Trophoblast cell (in vitro differentiated cells and primary cell): ENCODE measurements around the gene CD177.
"Not testable (repeated sequence)": the region's sequence is repeated elsewhere in the genome, so short reads cannot be mapped to it uniquely, and the experiment has no call there.

Experiments
- DNase-seq, 2 donors: peaks; one replicate each; pipeline ENCODE4 v3.0.0-alpha.2; 2016
- H2AFZ ChIP-seq: 2 replicates; pipeline ENCODE4 v1.6.1; 2013; ENCODE audit warnings: low read length, moderate library complexity, mild to moderate bottlenecking; ENCODE audit not compliant: insufficient read depth, poor library complexity
- H2AK5ac ChIP-seq: 2 replicates; pipeline ENCODE4 v1.6.1; 2013; ENCODE audit warnings: mild to moderate bottlenecking, low read length
- H2BK120ac ChIP-seq: 2 replicates; pipeline ENCODE4 v1.6.1; 2013; ENCODE audit warnings: low read length, mild to moderate bottlenecking, moderate library complexity; ENCODE audit not compliant: insufficient read depth, poor library complexity
- H2BK12ac ChIP-seq: 2 replicates; pipeline ENCODE4 v1.6.1; 2013; ENCODE audit warnings: mild to moderate bottlenecking, low read length, moderate library complexity
- H2BK5ac ChIP-seq: 2 replicates; pipeline ENCODE4 v1.6.1; 2013; ENCODE audit warnings: low read length, low read depth, moderate library complexity, mild to moderate bottlenecking; ENCODE audit not compliant: poor library complexity
- H3K14ac ChIP-seq: 2 replicates; pipeline ENCODE4 v1.6.1; 2013; ENCODE audit warnings: mild to moderate bottlenecking, low read length
- H3K18ac ChIP-seq: 2 replicates; pipeline ENCODE4 v1.6.1; 2013; ENCODE audit warnings: mild to moderate bottlenecking, low read length
- H3K23ac ChIP-seq: 2 replicates; pipeline ENCODE4 v1.6.1; 2013; ENCODE audit warnings: low read length
- H3K27ac ChIP-seq: 2 replicates; pipeline ENCODE4 v1.5.1; 2013; ENCODE audit warnings: low read depth, mild to moderate bottlenecking, inconsistent platforms, low read length, moderate library complexity
- H3K27me3 ChIP-seq: 2 replicates; pipeline ENCODE4 v1.6.1; 2013; ENCODE audit warnings: inconsistent platforms, mild to moderate bottlenecking, low read length, moderate library complexity; ENCODE audit not compliant: insufficient read depth
- H3K36me3 ChIP-seq, 2 experiments: 1 replicate in 1 of 2; 2 replicates in 1 of 2; pipeline ENCODE4 v1.6.1; 2013; ENCODE audit warnings: low read length in 2 of 2, mild to moderate bottlenecking in 2 of 2, moderate library complexity in 1 of 2; ENCODE audit not compliant: insufficient read depth in 2 of 2, control insufficient read depth in 1 of 2
- H3K4ac ChIP-seq: 2 replicates; pipeline ENCODE4 v1.6.1; 2013; ENCODE audit warnings: low read depth, mild to moderate bottlenecking, low read length, moderate library complexity
- H3K4me1 ChIP-seq, 2 experiments: 1 replicate in 1 of 2; 2 replicates in 1 of 2; pipeline ENCODE4 v1.6.1; 2013; ENCODE audit warnings: low read length in 2 of 2, mild to moderate bottlenecking in 2 of 2, moderate library complexity in 1 of 2; ENCODE audit not compliant: insufficient read depth in 2 of 2, control insufficient read depth in 1 of 2
- H3K4me2 ChIP-seq: 2 replicates; pipeline ENCODE4 v1.6.1; 2013; ENCODE audit warnings: inconsistent platforms, mild to moderate bottlenecking, low read length, moderate library complexity
- H3K4me3 ChIP-seq: 2 replicates; pipeline ENCODE4 v1.5.1; 2013; ENCODE audit warnings: mild to moderate bottlenecking, low read depth, low read length, inconsistent platforms
- H3K79me1 ChIP-seq: one replicate; pipeline ENCODE4 v1.6.1; 2013; ENCODE audit warnings: low read length
- H3K79me2 ChIP-seq: 2 replicates; pipeline ENCODE4 v1.6.1; 2013; ENCODE audit warnings: low read length, mild to moderate bottlenecking; ENCODE audit not compliant: control insufficient read depth, insufficient read depth, poor library complexity
- H3K9ac ChIP-seq: 2 replicates; pipeline ENCODE4 v1.6.1; 2013; ENCODE audit warnings: mild to moderate bottlenecking, low read length
- H3K9me3 ChIP-seq: 2 replicates; pipeline ENCODE4 v1.6.1; 2013; ENCODE audit warnings: low read depth, mild to moderate bottlenecking, control low read depth, inconsistent platforms, low read length; ENCODE audit not compliant: insufficient read depth
- H4K12ac ChIP-seq: 2 replicates; pipeline ENCODE4 v1.6.1; 2013; ENCODE audit warnings: low read depth, mild to moderate bottlenecking, low read length, moderate library complexity
- H4K8ac ChIP-seq: 2 replicates; pipeline ENCODE4 v1.6.1; 2013; ENCODE audit warnings: low read depth, mild to moderate bottlenecking, low read length, moderate library complexity
- H4K91ac ChIP-seq: one replicate; pipeline ENCODE4 v1.6.1; 2013; ENCODE audit warnings: low read depth, mild to moderate bottlenecking, low read length, moderate library complexity
- WGBS: extraction: QIAGEN DNeasy Blood & Tissue Kit; methylation state at CpG from one replicate; pipeline ENCODE4 v1.1.7; 2013; ENCODE audit warnings: missing lambda C conversion rate; ENCODE audit not compliant: insufficient read length, insufficient coverage; ENCODE audit errors: extremely low coverage; 5-methylcytosine and 5-hydroxymethylcytosine counted together

Gene CD177

DNA sequence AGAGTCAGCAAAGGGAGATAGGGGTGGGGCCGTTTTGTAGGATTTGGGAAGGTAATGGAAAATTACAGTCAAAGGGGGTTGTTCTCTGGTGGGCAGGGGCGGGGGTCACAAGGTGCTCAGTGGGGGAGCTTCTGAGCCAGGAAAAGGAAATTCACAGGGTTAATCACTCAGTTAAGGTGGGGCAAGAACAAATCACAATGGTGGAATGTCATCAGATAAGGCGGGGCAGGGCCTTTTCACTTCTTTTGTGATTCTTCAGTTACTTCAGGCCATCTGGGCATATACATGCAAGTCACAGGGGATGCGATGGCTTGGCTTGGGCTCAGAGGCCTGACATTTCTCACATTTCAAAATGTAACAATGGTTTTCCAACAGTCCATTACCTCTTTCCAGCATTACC lies 24.4 kb upstream of the CD177 start:
- H3K9me3 ChIP-seq, result peaks cover 17% of the 10 kb centered on the region
- not testable (repeated sequence) for H3K4me1 ChIP-seq, DNase-seq, H3K4me2 ChIP-seq, H2AK5ac ChIP-seq, H3K4me3 ChIP-seq, H2AFZ ChIP-seq, H2BK120ac ChIP-seq, H4K8ac ChIP-seq, H3K23ac ChIP-seq, H3K79me2 ChIP-seq, H2BK12ac ChIP-seq, H4K91ac ChIP-seq, H2BK5ac ChIP-seq, H3K4ac ChIP-seq, H4K12ac ChIP-seq, H3K9ac ChIP-seq, H3K14ac ChIP-seq, H3K27me3 ChIP-seq, H3K18ac ChIP-seq, H3K36me3 ChIP-seq, H3K27ac ChIP-seq, H3K79me1 ChIP-seq
- WGBS, result no CpG with 5 or more reads among the region's 4 CpGs

DNA sequence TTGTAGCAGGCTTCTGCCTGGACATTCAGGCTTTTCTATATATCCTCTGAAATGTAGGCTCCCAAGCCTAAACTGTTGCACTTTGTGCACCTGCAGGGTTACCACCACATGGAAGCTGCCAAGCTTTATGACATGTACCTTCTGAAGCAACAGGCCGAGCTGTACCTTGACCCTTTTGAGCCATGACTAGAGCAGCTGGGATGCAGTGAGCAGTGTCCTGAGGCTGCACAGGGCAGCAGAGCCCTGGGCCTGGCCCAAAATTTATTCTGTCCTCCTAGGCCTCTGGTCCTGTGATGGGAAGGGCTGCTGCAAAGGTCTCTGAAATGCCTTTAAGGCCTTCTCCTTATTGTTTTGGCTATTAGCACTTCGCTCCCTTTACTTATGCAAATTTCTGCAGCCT lies 23.5 kb upstream of the CD177 start:
- H3K4ac ChIP-seq, result no peak overlapping the region
- no peak overlapping the region for H3K9ac ChIP-seq
- H3K4me3 ChIP-seq, result no peak overlapping the region
- H3K27me3 ChIP-seq, result no peaks in the 10 kb centered on the region
- H3K4me2 ChIP-seq, result no peak overlapping the region
- no peak overlapping the region for H2BK5ac ChIP-seq
- no peaks in the 10 kb centered on the region for H3K79me2 ChIP-seq
- H2AK5ac ChIP-seq, result no peak overlapping the region
- no peak overlapping the region for H3K23ac ChIP-seq
- H2BK120ac ChIP-seq, result no peak overlapping the region
- no peak overlapping the region for H4K12ac ChIP-seq
- DNase-seq, result no peak
- no peak overlapping the region for H2BK12ac ChIP-seq
- H3K79me1 ChIP-seq, result no peaks in the 10 kb centered on the region
- H4K91ac ChIP-seq, result no peak overlapping the region
- no peaks in the 10 kb centered on the region for H3K36me3 ChIP-seq
- WGBS, result no CpG with 5 or more reads among the region's 2 CpGs
- H2AFZ ChIP-seq, result no peak overlapping the region
- H3K14ac ChIP-seq, result no peak overlapping the region
- peaks cover 17% of the 10 kb centered on the region for H3K9me3 ChIP-seq
- no peak overlapping the region for H4K8ac ChIP-seq
- H3K4me1 ChIP-seq, result no peaks in the 10 kb centered on the region
- no peak overlapping the region for H3K27ac ChIP-seq
- H3K18ac ChIP-seq, result no peak overlapping the region

DNA sequence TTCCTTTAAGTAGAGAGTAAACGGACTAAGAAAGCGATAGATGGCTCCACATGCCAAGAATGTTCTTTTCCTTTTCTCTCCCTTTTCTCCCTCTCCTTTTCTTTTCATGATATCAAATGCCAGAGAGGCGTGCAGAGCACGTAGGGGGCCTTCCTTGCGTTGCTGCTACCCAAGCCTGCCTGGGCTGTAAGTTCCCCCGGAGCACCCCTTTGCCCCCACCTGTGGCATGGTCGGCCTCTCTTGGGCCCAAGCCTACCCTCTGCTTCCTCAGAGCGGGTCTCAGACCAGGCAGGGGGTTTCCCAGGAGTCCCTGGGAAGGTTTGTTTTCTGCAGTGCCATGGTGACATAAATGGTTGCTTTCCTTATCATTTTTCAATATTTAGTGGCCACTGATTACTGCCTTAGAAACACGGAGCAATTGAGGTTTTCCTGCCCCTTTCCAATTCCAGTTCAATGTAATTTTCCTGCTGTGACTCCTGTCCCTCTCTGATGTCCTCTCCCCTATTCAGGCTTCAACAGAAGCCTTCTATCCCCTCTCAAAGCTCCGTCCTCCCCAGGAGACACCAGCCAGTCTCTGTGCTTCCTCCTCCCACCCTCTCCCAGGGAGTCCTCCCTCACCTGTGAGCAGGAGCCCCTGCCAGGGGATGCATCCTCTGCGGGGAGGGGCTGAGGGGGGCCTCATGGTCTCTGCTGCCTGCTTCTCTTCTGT lies 22.6 kb upstream of the CD177 start:
- no peak overlapping the region for H3K18ac ChIP-seq
- no peak overlapping the region for H2AFZ ChIP-seq
- DNase-seq, result no peak
- H3K79me2 ChIP-seq, result no peaks in the 10 kb centered on the region
- no peak overlapping the region for H2BK120ac ChIP-seq
- no peak overlapping the region for H2AK5ac ChIP-seq
- no peak overlapping the region for H4K8ac ChIP-seq
- H4K91ac ChIP-seq, result no peak overlapping the region
- H3K9me3 ChIP-seq, result peaks cover 17% of the 10 kb centered on the region
- H2BK12ac ChIP-seq, result no peak overlapping the region
- H3K4me3 ChIP-seq, result no peak overlapping the region
- H2BK5ac ChIP-seq, result no peak overlapping the region
- no peak overlapping the region for H3K27ac ChIP-seq
- no peak overlapping the region for H3K14ac ChIP-seq
- no peaks in the 10 kb centered on the region for H3K27me3 ChIP-seq
- H3K4me1 ChIP-seq, result no peaks in the 10 kb centered on the region
- no peaks in the 10 kb centered on the region for H3K36me3 ChIP-seq
- no peak overlapping the region for H3K4me2 ChIP-seq
- H4K12ac ChIP-seq, result no peak overlapping the region
- no CpG with 5 or more reads among the region's 11 CpGs for WGBS
- H3K4ac ChIP-seq, result no peak overlapping the region
- H3K79me1 ChIP-seq, result no peaks in the 10 kb centered on the region
- H3K9ac ChIP-seq, result no peak overlapping the region
- no peak overlapping the region for H3K23ac ChIP-seq

DNA sequence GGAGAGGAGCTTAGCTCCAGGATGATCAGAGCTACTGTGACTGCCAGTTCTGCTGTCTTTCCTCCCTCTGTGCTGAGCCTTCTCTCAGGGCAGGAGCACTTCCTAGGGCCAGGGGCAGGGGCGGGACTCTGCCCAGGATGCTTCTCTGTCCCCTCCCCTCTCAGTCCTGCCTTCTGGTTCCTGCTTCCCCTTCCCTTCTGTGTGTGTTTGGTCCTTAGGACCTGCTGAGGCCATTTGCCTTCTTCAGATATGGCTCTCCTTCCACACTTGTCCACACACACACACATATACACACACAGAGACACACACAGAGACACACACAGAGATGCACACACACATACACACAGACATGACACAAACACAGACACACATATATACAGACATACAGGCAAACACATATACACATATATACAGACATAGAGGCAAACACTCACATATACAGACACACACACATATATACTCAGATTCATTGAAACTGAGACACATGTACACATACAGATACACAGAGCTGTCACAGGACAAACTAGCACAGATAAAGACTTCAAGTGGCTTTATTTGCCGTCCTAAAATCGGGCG lies 22.0 kb upstream of the CD177 start:
- no peak overlapping the region for H2BK120ac ChIP-seq
- H4K12ac ChIP-seq, result no peak overlapping the region
- H3K27me3 ChIP-seq, result no peaks in the 10 kb centered on the region
- H3K79me1 ChIP-seq, result no peaks in the 10 kb centered on the region
- no peaks in the 10 kb centered on the region for H3K4me1 ChIP-seq
- no peak overlapping the region for H3K4me3 ChIP-seq
- H3K9ac ChIP-seq, result no peak overlapping the region
- H3K4ac ChIP-seq, result no peak overlapping the region
- no peak overlapping the region for H3K27ac ChIP-seq
- H4K8ac ChIP-seq, result no peak overlapping the region
- no peak overlapping the region for H2BK5ac ChIP-seq
- no peak overlapping the region for H4K91ac ChIP-seq
- H3K18ac ChIP-seq, result no peak overlapping the region
- H2AFZ ChIP-seq, result no peak overlapping the region
- no peaks in the 10 kb centered on the region for H3K79me2 ChIP-seq
- no peak overlapping the region for H3K4me2 ChIP-seq
- no peak overlapping the region for H3K23ac ChIP-seq
- peaks cover 17% of the 10 kb centered on the region for H3K9me3 ChIP-seq
- no peak overlapping the region for H2AK5ac ChIP-seq
- WGBS, result no CpG with 5 or more reads among the region's 4 CpGs
- H3K14ac ChIP-seq, result no peak overlapping the region
- DNase-seq, result no peak
- no peak overlapping the region for H2BK12ac ChIP-seq
- no peaks in the 10 kb centered on the region for H3K36me3 ChIP-seq
